H1 (cell line): ENCODE data around the gene RNF220. TPM values are rescaled to one million over a fixed set of nuclear protein-coding genes. Genes with fewer than 3 reads are reported as not detected.

Experiments used
- BRCA1 ChIP-seq: IDR thresholded peaks from 2 replicates; pipeline ENCODE4 v1.6.1; 2012; ENCODE audit warnings: low read depth, low read length, improper control_type of control experiment
- CHD1 ChIP-seq: IDR thresholded peaks from 2 replicates; pipeline ENCODE4 v1.6.1; 2012; ENCODE audit warnings: low read depth, low read length, improper control_type of control experiment
- CHD2 ChIP-seq: IDR thresholded peaks from 2 replicates; pipeline ENCODE4 v1.6.1; 2012; ENCODE audit warnings: low read length, improper control_type of control experiment
- CTBP2 ChIP-seq: IDR thresholded peaks from 2 replicates; pipeline ENCODE4 v1.7.0; 2011; ENCODE audit warnings: borderline replicate concordance, mild to moderate bottlenecking, moderate library complexity, mixed read lengths, low read length; ENCODE audit not compliant: insufficient read depth, insufficient read length
- E2F6 ChIP-seq: IDR thresholded peaks from 2 replicates; pipeline ENCODE4 v1.6.1; 2012; ENCODE audit warnings: inconsistent platforms
- HDAC2 ChIP-seq, 2 experiments: fragments of 300-600 bp in 1 of 2; sonication (generic) in 1 of 2; IDR thresholded peaks; 2 replicates each; pipeline ENCODE4 v1.6.1; 2011 to 2012; ENCODE audit warnings: low read depth in 2 of 2, low read length in 2 of 2, mild to moderate bottlenecking in 2 of 2, moderate library complexity in 2 of 2, borderline replicate concordance in 1 of 2, inconsistent platforms in 1 of 2
- JUND ChIP-seq: IDR thresholded peaks from 2 replicates; pipeline ENCODE4 v1.6.1; 2011; ENCODE audit warnings: mild to moderate bottlenecking, improper control_type of control experiment, low read length
- KDM1A ChIP-seq: fragments of 200-600, 300-600 bp; sonication (generic); IDR thresholded peaks from 2 replicates; pipeline ENCODE4 v1.7.1; 2016; ENCODE audit warnings: mild to moderate bottlenecking, low read length, borderline replicate concordance
- MAFK ChIP-seq: IDR thresholded peaks from 2 replicates; pipeline ENCODE4 v1.6.1; 2012; ENCODE audit warnings: low read depth, mild to moderate bottlenecking, improper control_type of control experiment, low read length
- NANOG ChIP-seq: IDR thresholded peaks from 2 replicates; pipeline ENCODE4 v1.6.1; 2011; ENCODE audit warnings: low read length, low read depth, mild to moderate bottlenecking, inconsistent platforms; ENCODE audit not compliant: insufficient read depth, poor library complexity, severe bottlenecking
- POLR2AphosphoS5 ChIP-seq: IDR thresholded peaks from 2 replicates; pipeline ENCODE4 v1.6.1; 2011; ENCODE audit warnings: low read depth, low read length
- RAD21 ChIP-seq, 2 experiments: IDR thresholded peaks in 1 of 2; conservative IDR thresholded peaks in 1 of 2; 2 replicates each; pipeline ENCODE4 v1.6.1; 2011; ENCODE audit warnings: low read depth in 2 of 2, low read length in 2 of 2, improper control_type of control experiment in 1 of 2, inconsistent platforms in 1 of 2, mild to moderate bottlenecking in 1 of 2, moderate library complexity in 1 of 2
- RBBP5 ChIP-seq: IDR thresholded peaks from 2 replicates; pipeline ENCODE4 v1.7.1; 2012; ENCODE audit warnings: low read depth, mild to moderate bottlenecking, inconsistent platforms, low read length, moderate library complexity, borderline replicate concordance
- RXRA ChIP-seq: IDR thresholded peaks from 2 replicates; pipeline ENCODE4 v1.6.1; 2011; ENCODE audit warnings: low read depth, mild to moderate bottlenecking, low read length, moderate library complexity; ENCODE audit not compliant: insufficient read depth
- SIRT6 ChIP-seq: IDR thresholded peaks from one replicate; pipeline ENCODE4 v1.7.1; 2012; ENCODE audit warnings: low read length, inconsistent platforms
- SP4 ChIP-seq: IDR thresholded peaks from 2 replicates; pipeline ENCODE4 v1.6.1; 2012; ENCODE audit warnings: low read length, inconsistent platforms
- SUZ12 ChIP-seq: fragments of 200-600 bp; sonication (generic); IDR thresholded peaks from 2 replicates; pipeline ENCODE4 v1.6.1; 2012; ENCODE audit warnings: mild to moderate bottlenecking, inconsistent platforms, low read length, moderate library complexity, mixed read lengths
- TAF1 ChIP-seq: IDR thresholded peaks from 2 replicates; pipeline ENCODE4 v1.6.1; 2011; ENCODE audit warnings: mild to moderate bottlenecking, low read depth, low read length
- TAF7 ChIP-seq: optimal IDR thresholded peaks from 2 replicates; pipeline ENCODE3; 2011; ENCODE audit warnings: low read depth, mild to moderate bottlenecking, inconsistent platforms, low read length, moderate library complexity, borderline replicate concordance
- TCF12 ChIP-seq: IDR thresholded peaks from 2 replicates; pipeline ENCODE4 v1.6.1; 2011; ENCODE audit warnings: low read depth, mild to moderate bottlenecking, low read length
- USF2 ChIP-seq: IDR thresholded peaks from 2 replicates; pipeline ENCODE4 v1.6.1; 2011; ENCODE audit warnings: low read length, improper control_type of control experiment
- polyA plus RNA-seq, 7 experiments: library from polyadenylated mRNA; depleted of rRNA in 3 of 7; stranded (reverse) in 5 of 7; unstranded in 2 of 7; fragments of >200 nt in 5 of 7; fragments of 200-250 nt in 2 of 7; gene quantifications; 1 replicate in 5 of 7; 2 replicates in 1 of 7; 4 replicates in 1 of 7; pipeline versions ENCODE4 v1.2.1 to v1.2.3, GENCODE V29; 2011 to 2013; ENCODE audit warnings: missing spikeins in 2 of 7, mixed read lengths in 2 of 7
- total RNA-seq: library from RNA; stranded (reverse); fragmentation: NEBNext Ultra II Directional; extraction: Animal tissue kit (Norgen Biotek cat#: 25700); gene quantifications from 2 replicates; pipeline ENCODE4 v1.2.1, GENCODE V29; 2021

RNF220 gene
- total and polyA plus RNA-seq, 2 of the 8 experiments (the other 6 are each of a cell fraction or from before 2014, with no cell fraction given) = 123 to 160 TPM

GRCh38 chr1:44523593-44524591 lies 118.8 kb downstream of the RNF220 start (continued):
- TF ChIP-seq USF2 = no peak
- no peak for TF ChIP-seq SP4
- TF ChIP-seq TAF1 = no peak
- no peak for TF ChIP-seq SIRT6
- no peak for TF ChIP-seq MAFK
- peak; percentile 29 to 42 for TF ChIP-seq RAD21 (IDR thresholded peaks at IDR 0.05 in 1 of 2, conservative IDR thresholded peaks at IDR 0.05 in 1 of 2; ENCODE audit: low read depth in 2 of 2, low read length in 2 of 2)
- no peak for TF ChIP-seq RBBP5
- TF ChIP-seq CHD1 = no peak
- TF ChIP-seq CTBP2 = no peak
- no peak for TF ChIP-seq E2F6
- no peak for TF ChIP-seq JUND
- TF ChIP-seq HDAC2 (IDR thresholded peaks at IDR 0.05; ENCODE audit: borderline replicate concordance in 1 of 2, low read depth in 2 of 2, low read length in 2 of 2) = 0 out of 4 replicates have a peak, but pooled peaks of 1 of the 2 experiments have one; percentile 25
- TF ChIP-seq CHD2 = no peak
- no peak for TF ChIP-seq TAF7
- peak; percentile 9; the same call in 1 of the 2 replicates for TF ChIP-seq KDM1A
- no peak for TF ChIP-seq BRCA1
- no peak for TF ChIP-seq NANOG
- peak; percentile 40; the same call in 1 of the 2 replicates for TF ChIP-seq POLR2AphosphoS5
- TF ChIP-seq SUZ12 = no peak
- TF ChIP-seq RXRA = no peak
- 0 out of 2 replicates have a peak, but pooled peaks have one; percentile 24 for TF ChIP-seq TCF12
